Measurements from ENCODE around the gene MEGF9.

DNA sequence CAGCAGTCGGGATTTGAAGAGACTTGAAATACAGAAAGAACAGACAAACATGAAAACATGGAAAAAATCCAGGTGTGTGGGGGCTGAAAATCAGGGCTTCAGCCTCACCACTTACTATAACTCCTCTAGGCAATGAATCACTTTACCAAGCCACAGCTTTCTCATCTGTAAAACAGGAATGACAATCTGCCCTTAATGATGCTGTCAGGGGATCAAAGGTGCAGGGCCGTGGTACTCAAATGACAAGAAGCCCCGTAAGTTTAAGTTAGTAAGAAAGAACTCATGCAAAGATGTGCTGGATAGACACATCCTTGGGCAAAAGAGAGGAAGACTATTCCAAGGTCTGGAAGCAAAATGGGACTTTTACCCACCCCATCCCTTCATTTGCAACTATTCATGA lies 44.3 kb upstream of the MEGF9 start:
- TF ChIP-seq, protein P1, sequence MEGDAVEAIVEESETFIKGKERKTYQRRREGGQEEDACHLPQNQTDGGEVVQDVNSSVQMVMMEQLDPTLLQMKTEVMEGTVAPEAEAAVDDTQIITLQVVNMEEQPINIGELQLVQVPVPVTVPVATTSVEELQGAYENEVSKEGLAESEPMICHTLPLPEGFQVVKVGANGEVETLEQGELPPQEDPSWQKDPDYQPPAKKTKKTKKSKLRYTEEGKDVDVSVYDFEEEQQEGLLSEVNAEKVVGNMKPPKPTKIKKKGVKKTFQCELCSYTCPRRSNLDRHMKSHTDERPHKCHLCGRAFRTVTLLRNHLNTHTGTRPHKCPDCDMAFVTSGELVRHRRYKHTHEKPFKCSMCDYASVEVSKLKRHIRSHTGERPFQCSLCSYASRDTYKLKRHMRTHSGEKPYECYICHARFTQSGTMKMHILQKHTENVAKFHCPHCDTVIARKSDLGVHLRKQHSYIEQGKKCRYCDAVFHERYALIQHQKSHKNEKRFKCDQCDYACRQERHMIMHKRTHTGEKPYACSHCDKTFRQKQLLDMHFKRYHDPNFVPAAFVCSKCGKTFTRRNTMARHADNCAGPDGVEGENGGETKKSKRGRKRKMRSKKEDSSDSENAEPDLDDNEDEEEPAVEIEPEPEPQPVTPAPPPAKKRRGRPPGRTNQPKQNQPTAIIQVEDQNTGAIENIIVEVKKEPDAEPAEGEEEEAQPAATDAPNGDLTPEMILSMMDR (IDR thresholded peaks at IDR 0.05) = no peak
- TF ChIP-seq POLR2A (IDR thresholded peaks at IDR 0.05) = no peak

Data from tibial nerve (tissue), 3 donors.